Measurements from ENCODE around the gene ADAMTS18. TPM values are rescaled to one million over a fixed set of nuclear protein-coding genes. Genes with fewer than 3 reads are reported as not detected.

ADAMTS18 gene
- polyA plus RNA-seq, 1 donor (not counting 4 experiments of a cell fraction or from before 2014, with no cell fraction given) = not detected

DNA sequence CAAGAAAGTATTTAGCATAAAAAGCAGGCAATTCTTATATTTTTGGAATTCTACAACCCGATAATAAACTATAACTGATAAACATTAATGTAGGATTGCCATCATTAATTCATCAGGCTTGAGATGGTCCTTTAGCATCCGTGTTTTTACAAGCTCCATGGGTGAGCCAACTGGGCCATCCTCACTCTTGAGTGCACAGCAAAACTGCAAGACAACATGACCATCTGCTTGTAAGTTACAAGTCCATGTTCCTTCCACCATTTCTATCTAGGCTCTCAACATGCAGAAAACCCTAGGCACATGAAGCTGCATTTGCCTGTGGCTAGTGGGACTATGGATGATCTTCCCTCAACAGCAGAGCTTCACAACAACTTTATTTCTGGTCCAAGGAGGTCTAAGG, 40.1 kb downstream of the ADAMTS18 start:
- Histone ChIP-seq H3K27me3 (ENCODE audit: control insufficient read depth, extremely low read depth, insufficient read depth, low read length) (no peaks in the 10 kb centered on the region), H3K36me3 (ENCODE audit: control insufficient read depth in 2 of 2, extremely low read depth in 1 of 2, insufficient read depth in 2 of 2, low read length in 2 of 2) (no peaks in the 10 kb centered on the region), H3K79me2 (ENCODE audit: control insufficient read depth, insufficient read depth, low read length) (no peaks in the 10 kb centered on the region), H3K9me1 (ENCODE audit: control insufficient read depth, extremely low read depth, insufficient read depth, low read length) (no peaks in the 10 kb centered on the region), H3K27ac (ENCODE audit: control insufficient read depth, insufficient read depth, low read length) (no peak overlapping the region), H4K20me1 (ENCODE audit: control insufficient read depth, extremely low read depth, insufficient read depth, low read length) (no peaks in the 10 kb centered on the region), H2AFZ (ENCODE audit: control insufficient read depth, low read length) (no peak overlapping the region), H3K4me2 (ENCODE audit: control insufficient read depth, extremely low read depth, insufficient read depth, low read depth, low read length) (no peak overlapping the region), H3K9ac (ENCODE audit: control insufficient read depth, extremely low read depth, insufficient read depth, low read length) (no peak overlapping the region), H3K9me3 (ENCODE audit: control insufficient read depth, low read depth, low read length) (no peaks in the 10 kb centered on the region), H3K4me3 (ENCODE audit: control insufficient read depth in 2 of 3, extremely low read depth in 1 of 3, insufficient read depth in 2 of 3, low read depth in 1 of 3, low read length in 3 of 3) (no peak overlapping the region), H3K4me1 (ENCODE audit: control insufficient read depth, extremely low read depth, insufficient read depth, low read length) (no peaks in the 10 kb centered on the region)
- FAIRE-seq (no peak), DNase-seq (ENCODE audit: low read depth, low spot score) (no peak)
- dilution Hi-C loops (cut with MboI; ENCODE audit: extremely low pct_ligation_motif_present, low sequenced_read_pairs) = no loop called here
- TF ChIP-seq EZH2 (IDR thresholded peaks at IDR 0.05; ENCODE audit: low read length) (no peak), CTCF (optimal IDR thresholded peaks at IDR 0.05 in 1 of 3, IDR thresholded peaks at IDR 0.05 in 1 of 3, conservative IDR thresholded peaks at IDR 0.05 in 1 of 3; ENCODE audit: extremely low read depth in 1 of 3, insufficient read depth in 2 of 3, low read length in 3 of 3) (no peak)

DNA sequence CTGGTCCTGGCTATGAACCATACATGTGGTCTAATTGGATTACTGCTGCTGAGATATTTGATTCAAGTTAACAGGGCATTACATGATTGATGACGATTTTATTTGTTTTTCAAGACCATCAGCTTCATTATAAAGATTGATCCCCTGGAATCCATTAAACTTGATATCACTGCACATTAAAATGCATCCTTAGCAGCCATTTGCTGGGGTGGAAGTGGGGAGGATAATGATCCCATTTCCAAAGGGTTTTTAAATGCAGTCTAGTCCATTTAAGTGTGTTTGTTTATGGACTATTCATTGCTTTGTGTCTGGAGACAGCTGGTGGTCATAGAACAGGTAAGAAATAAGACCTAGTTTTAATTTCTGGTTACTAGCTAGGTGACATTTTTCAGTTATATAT, 40.9 kb downstream of the ADAMTS18 start:
- dilution Hi-C loops (cut with MboI; ENCODE audit: extremely low pct_ligation_motif_present, low sequenced_read_pairs) = no loop called here
- no peak overlapping the region for H3K4me2 ChIP-seq (ENCODE audit: control insufficient read depth, extremely low read depth, insufficient read depth, low read depth, low read length)

More for the DNA sequence above, 40.9 kb downstream of the ADAMTS18 start:
- H3K9me3 ChIP-seq (ENCODE audit: control insufficient read depth, low read depth, low read length) = peaks cover 2% of the 10 kb centered on the region
- no peak for TF ChIP-seq EZH2 (IDR thresholded peaks at IDR 0.05; ENCODE audit: low read length)
- TF ChIP-seq CTCF (optimal IDR thresholded peaks at IDR 0.05 in 1 of 3, IDR thresholded peaks at IDR 0.05 in 1 of 3, conservative IDR thresholded peaks at IDR 0.05 in 1 of 3; ENCODE audit: extremely low read depth in 1 of 3, insufficient read depth in 2 of 3, low read length in 3 of 3) = no peak
- H3K79me2 ChIP-seq (ENCODE audit: control insufficient read depth, insufficient read depth, low read length) = no peaks in the 10 kb centered on the region
- no peak overlapping the region for H3K4me3 ChIP-seq (ENCODE audit: control insufficient read depth in 2 of 3, extremely low read depth in 1 of 3, insufficient read depth in 2 of 3, low read depth in 1 of 3, low read length in 3 of 3)
- no peaks in the 10 kb centered on the region for H3K27me3 ChIP-seq (ENCODE audit: control insufficient read depth, extremely low read depth, insufficient read depth, low read length)
- H3K9ac ChIP-seq (ENCODE audit: control insufficient read depth, extremely low read depth, insufficient read depth, low read length) = no peak overlapping the region
- FAIRE-seq (no peak), DNase-seq (ENCODE audit: low read depth, low spot score) (no peak)
- no peaks in the 10 kb centered on the region for H3K4me1 ChIP-seq (ENCODE audit: control insufficient read depth, extremely low read depth, insufficient read depth, low read length)
- no peaks in the 10 kb centered on the region for H3K9me1 ChIP-seq (ENCODE audit: control insufficient read depth, extremely low read depth, insufficient read depth, low read length)
- H3K36me3 ChIP-seq (ENCODE audit: control insufficient read depth in 2 of 2, extremely low read depth in 1 of 2, insufficient read depth in 2 of 2, low read length in 2 of 2) = no peaks in the 10 kb centered on the region
- H2AFZ ChIP-seq (ENCODE audit: control insufficient read depth, low read length) = no peak overlapping the region
- no peaks in the 10 kb centered on the region for H4K20me1 ChIP-seq (ENCODE audit: control insufficient read depth, extremely low read depth, insufficient read depth, low read length)
- no peak overlapping the region for H3K27ac ChIP-seq (ENCODE audit: control insufficient read depth, insufficient read depth, low read length)
